HEK293 (cell line): ENCODE data around the gene CRIP1.

Experiments
- EGR2 ChIP-seq: fragments of 450-650 bp; formaldehyde crosslinking; IDR thresholded peaks from 2 replicates; pipeline ENCODE4 v1.5.1; 2016; ENCODE audit warnings: low read depth, missing biosample characterization, missing genetic modification characterization
- FEZF1 ChIP-seq: fragments of 450-650 bp; formaldehyde crosslinking; IDR thresholded peaks from 2 replicates; pipeline ENCODE4 v1.5.1; 2016; ENCODE audit warnings: missing biosample characterization, missing genetic modification characterization
- GLIS1 ChIP-seq: fragments of 450-650 bp; formaldehyde crosslinking; IDR thresholded peaks from 2 replicates; pipeline ENCODE4 v1.5.1; 2016; ENCODE audit warnings: missing biosample characterization, missing genetic modification characterization
- KLF1 ChIP-seq: fragments of 450-650 bp; formaldehyde crosslinking; IDR thresholded peaks from 2 replicates; pipeline ENCODE4 v1.5.1; 2016; ENCODE audit warnings: missing biosample characterization, missing genetic modification characterization
- MYNN ChIP-seq: fragments of 450-650 bp; formaldehyde crosslinking; IDR thresholded peaks from 2 replicates; pipeline ENCODE4 v1.5.1; 2016; ENCODE audit warnings: missing biosample characterization, missing genetic modification characterization, borderline replicate concordance
- REPIN1 ChIP-seq: fragments of 450-650 bp; formaldehyde crosslinking; IDR thresholded peaks from 2 replicates; pipeline ENCODE4 v1.5.1; 2017; ENCODE audit warnings: missing biosample characterization, missing genetic modification characterization, low read depth
- YY1 ChIP-seq: fragments of 450-650 bp; formaldehyde crosslinking; IDR thresholded peaks from 2 replicates; pipeline ENCODE4 v1.5.1; 2018; ENCODE audit warnings: missing biosample characterization, missing genetic modification characterization
- ZNF10 ChIP-seq: fragments of 450-650 bp; formaldehyde crosslinking; IDR thresholded peaks from 2 replicates; pipeline ENCODE4 v1.5.1; 2017; ENCODE audit warnings: missing biosample characterization, missing genetic modification characterization
- ZNF121 ChIP-seq: fragments of 450-650 bp; formaldehyde crosslinking; IDR thresholded peaks from 2 replicates; pipeline ENCODE4 v1.5.1; 2016; ENCODE audit warnings: missing biosample characterization, missing genetic modification characterization
- ZNF132 ChIP-seq: fragments of 450-650 bp; formaldehyde crosslinking; IDR thresholded peaks from 2 replicates; pipeline ENCODE4 v1.5.1; 2017; ENCODE audit warnings: missing biosample characterization, missing genetic modification characterization, borderline replicate concordance
- ZNF133 ChIP-seq: fragments of 450-650 bp; formaldehyde crosslinking; IDR thresholded peaks from 2 replicates; pipeline ENCODE4 v1.5.1; 2016; ENCODE audit warnings: missing biosample characterization, missing genetic modification characterization
- ZNF155 ChIP-seq: fragments of 450-650 bp; formaldehyde crosslinking; IDR thresholded peaks from 2 replicates; pipeline ENCODE4 v1.5.1; 2016; ENCODE audit warnings: missing biosample characterization, missing genetic modification characterization
- ZNF274 ChIP-seq, 2 experiments: fragments of 200-500 bp in 1 of 2; fragments of 450-650 bp in 1 of 2; sonication (Bioruptor generic) in 1 of 2; formaldehyde crosslinking in 1 of 2; IDR thresholded peaks; 2 replicates each; pipeline versions ENCODE4 v1.5.1 to v1.6.1; 2014 to 2016; ENCODE audit warnings: borderline replicate concordance in 1 of 2, inconsistent platforms in 1 of 2, low read length in 1 of 2, missing biosample characterization in 1 of 2, missing genetic modification characterization in 1 of 2
- ZNF302 ChIP-seq: fragments of 450-650 bp; formaldehyde crosslinking; IDR thresholded peaks from 2 replicates; pipeline ENCODE4 v1.5.1; 2016; ENCODE audit warnings: missing biosample characterization, missing genetic modification characterization, low read depth
- ZNF350 ChIP-seq: fragments of 450-650 bp; formaldehyde crosslinking; IDR thresholded peaks from 2 replicates; pipeline ENCODE4 v1.5.0; 2017; ENCODE audit warnings: missing biosample characterization, mild to moderate bottlenecking, missing genetic modification characterization
- ZNF394 ChIP-seq: fragments of 450-650 bp; formaldehyde crosslinking; IDR thresholded peaks from 2 replicates; pipeline ENCODE4 v1.5.1; 2016; ENCODE audit warnings: missing biosample characterization, missing genetic modification characterization, mild to moderate bottlenecking, moderate library complexity, borderline replicate concordance
- ZNF558 ChIP-seq: fragments of 450-650 bp; formaldehyde crosslinking; IDR thresholded peaks from 2 replicates; pipeline ENCODE4 v1.5.1; 2016; ENCODE audit warnings: missing biosample characterization, missing genetic modification characterization
- ZNF677 ChIP-seq: fragments of 450-650 bp; IDR thresholded peaks from 2 replicates; pipeline ENCODE4 v1.5.0; 2018; ENCODE audit warnings: missing biosample characterization, mild to moderate bottlenecking, missing genetic modification characterization, moderate library complexity
- ZNF747 ChIP-seq: fragments of 450-650 bp; formaldehyde crosslinking; IDR thresholded peaks from 2 replicates; pipeline ENCODE4 v1.5.1; 2016; ENCODE audit warnings: missing biosample characterization, missing genetic modification characterization
- ZNF776 ChIP-seq: fragments of 450-650 bp; formaldehyde crosslinking; IDR thresholded peaks from 2 replicates; pipeline ENCODE4 v1.5.0; 2017; ENCODE audit warnings: missing biosample characterization, missing genetic modification characterization, borderline replicate concordance
- ZNF777 ChIP-seq: fragments of 450-650 bp; formaldehyde crosslinking; IDR thresholded peaks from 2 replicates; pipeline ENCODE4 v1.5.1; 2017; ENCODE audit warnings: missing biosample characterization, missing genetic modification characterization, borderline replicate concordance
- ZNF837 ChIP-seq: fragments of 450-650 bp; formaldehyde crosslinking; IDR thresholded peaks from 2 replicates; pipeline ENCODE4 v1.5.1; 2016; ENCODE audit warnings: missing biosample characterization, missing genetic modification characterization
- TF ChIP-seq, protein P1 (sequence below): fragments of 450-650 bp; formaldehyde crosslinking; IDR thresholded peaks from 2 replicates; pipeline ENCODE4 v1.5.1; 2016; ENCODE audit warnings: missing biosample characterization, missing genetic modification characterization, low read depth
- TF ChIP-seq, protein P2 (sequence below): fragments of 450-650 bp; formaldehyde crosslinking; IDR thresholded peaks from 2 replicates; pipeline ENCODE4 v1.5.1; 2016; ENCODE audit warnings: missing biosample characterization, missing genetic modification characterization
- TF ChIP-seq, protein P3 (sequence below): fragments of 450-650 bp; formaldehyde crosslinking; IDR thresholded peaks from 2 replicates; pipeline ENCODE4 v1.5.1; 2017; ENCODE audit warnings: missing biosample characterization, missing genetic modification characterization
- TF ChIP-seq, protein P4 (sequence below): fragments of 450-650 bp; formaldehyde crosslinking; IDR thresholded peaks from 2 replicates; pipeline ENCODE4 v1.5.1; 2016; ENCODE audit warnings: missing biosample characterization, missing genetic modification characterization
- TF ChIP-seq, protein P5 (sequence below): fragments of 450-650 bp; formaldehyde crosslinking; IDR thresholded peaks from 2 replicates; pipeline ENCODE4 v1.5.1; 2016; ENCODE audit warnings: missing biosample characterization, missing genetic modification characterization
- TF ChIP-seq, protein P6 (sequence below): fragments of 450-650 bp; formaldehyde crosslinking; IDR thresholded peaks from 2 replicates; pipeline ENCODE4 v1.5.1; 2017; ENCODE audit warnings: missing biosample characterization, missing genetic modification characterization

The CRIP1 gene

DNA sequence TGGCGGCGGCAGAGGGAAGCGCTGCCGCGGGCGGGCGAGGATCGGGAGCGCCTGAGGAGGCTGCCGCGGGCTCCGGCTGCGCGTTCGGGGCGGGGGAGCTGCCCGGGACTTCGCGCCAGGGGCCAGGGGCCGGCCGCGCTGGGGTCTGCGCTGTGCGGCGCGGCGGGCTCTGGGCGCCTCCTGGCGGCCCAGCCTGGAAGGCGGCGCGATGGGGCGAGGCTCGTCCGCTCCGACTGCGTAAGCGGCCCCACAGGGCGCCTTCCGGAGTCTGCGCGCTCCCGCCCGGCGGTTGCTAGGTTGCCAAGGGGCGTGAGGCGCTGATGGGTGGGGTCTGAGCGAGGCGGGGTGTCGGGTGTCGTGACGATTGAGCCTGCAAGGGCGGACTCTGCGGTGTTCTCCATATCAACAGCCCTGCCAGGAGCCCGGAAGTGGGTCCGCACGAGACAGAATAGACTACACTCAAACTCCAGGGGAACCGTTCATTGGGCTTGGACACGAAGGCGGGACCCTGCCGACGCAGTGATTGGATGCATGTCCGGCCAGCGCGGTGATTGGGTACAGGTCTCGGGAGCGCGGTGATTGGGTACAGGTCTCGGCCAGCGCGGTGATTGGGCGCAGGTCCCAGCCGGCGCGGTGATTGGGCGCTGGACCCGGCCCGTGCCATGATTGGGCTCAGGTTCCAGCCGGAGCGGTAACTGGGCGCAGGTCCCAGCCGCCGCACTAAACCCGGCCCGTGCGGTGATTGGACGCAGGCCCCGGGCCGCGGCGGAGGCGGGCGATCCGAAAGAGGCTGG lies 4.1 kb downstream of the CRIP1 start, which contains the start of gene TEDC1 (continued):
- TF ChIP-seq KLF1 (tag by site-specific recombination), result peak; percentile 98
- TF ChIP-seq, protein P1, sequence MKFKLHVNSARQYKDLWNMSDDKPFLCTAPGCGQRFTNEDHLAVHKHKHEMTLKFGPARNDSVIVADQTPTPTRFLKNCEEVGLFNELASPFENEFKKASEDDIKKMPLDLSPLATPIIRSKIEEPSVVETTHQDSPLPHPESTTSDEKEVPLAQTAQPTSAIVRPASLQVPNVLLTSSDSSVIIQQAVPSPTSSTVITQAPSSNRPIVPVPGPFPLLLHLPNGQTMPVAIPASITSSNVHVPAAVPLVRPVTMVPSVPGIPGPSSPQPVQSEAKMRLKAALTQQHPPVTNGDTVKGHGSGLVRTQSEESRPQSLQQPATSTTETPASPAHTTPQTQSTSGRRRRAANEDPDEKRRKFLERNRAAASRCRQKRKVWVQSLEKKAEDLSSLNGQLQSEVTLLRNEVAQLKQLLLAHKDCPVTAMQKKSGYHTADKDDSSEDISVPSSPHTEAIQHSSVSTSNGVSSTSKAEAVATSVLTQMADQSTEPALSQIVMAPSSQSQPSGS (tag by site-specific recombination), result no peak
- no peak for TF ChIP-seq ZNF274 (IDR thresholded peaks at IDR 0.05; ENCODE audit: low read length)
- TF ChIP-seq ZNF274 (tag by site-specific recombination; IDR thresholded peaks at IDR 0.05; ENCODE audit: borderline replicate concordance), result no peak
- no peak for TF ChIP-seq ZNF777
- TF ChIP-seq ZNF677 (tag by site-specific recombination), result 0 out of 2 replicates have a peak, but pooled peaks have one; percentile 58
- no peak for TF ChIP-seq ZNF394
- TF ChIP-seq ZNF121 (tag by site-specific recombination), result no peak
- TF ChIP-seq, protein P2, sequence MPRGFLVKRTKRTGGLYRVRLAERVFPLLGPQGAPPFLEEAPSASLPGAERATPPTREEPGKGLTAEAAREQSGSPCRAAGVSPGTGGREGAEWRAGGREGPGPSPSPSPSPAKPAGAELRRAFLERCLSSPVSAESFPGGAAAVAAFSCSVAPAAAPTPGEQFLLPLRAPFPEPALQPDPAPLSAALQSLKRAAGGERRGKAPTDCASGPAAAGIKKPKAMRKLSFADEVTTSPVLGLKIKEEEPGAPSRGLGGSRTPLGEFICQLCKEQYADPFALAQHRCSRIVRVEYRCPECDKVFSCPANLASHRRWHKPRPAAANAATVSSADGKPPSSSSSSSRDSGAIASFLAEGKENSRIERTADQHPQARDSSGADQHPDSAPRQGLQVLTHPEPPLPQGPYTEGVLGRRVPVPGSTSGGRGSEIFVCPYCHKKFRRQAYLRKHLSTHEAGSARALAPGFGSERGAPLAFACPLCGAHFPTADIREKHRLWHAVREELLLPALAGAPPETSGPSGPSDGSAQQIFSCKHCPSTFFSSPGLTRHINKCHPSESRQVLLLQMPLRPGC (tag by site-specific recombination), result no peak
- TF ChIP-seq, protein P3, sequence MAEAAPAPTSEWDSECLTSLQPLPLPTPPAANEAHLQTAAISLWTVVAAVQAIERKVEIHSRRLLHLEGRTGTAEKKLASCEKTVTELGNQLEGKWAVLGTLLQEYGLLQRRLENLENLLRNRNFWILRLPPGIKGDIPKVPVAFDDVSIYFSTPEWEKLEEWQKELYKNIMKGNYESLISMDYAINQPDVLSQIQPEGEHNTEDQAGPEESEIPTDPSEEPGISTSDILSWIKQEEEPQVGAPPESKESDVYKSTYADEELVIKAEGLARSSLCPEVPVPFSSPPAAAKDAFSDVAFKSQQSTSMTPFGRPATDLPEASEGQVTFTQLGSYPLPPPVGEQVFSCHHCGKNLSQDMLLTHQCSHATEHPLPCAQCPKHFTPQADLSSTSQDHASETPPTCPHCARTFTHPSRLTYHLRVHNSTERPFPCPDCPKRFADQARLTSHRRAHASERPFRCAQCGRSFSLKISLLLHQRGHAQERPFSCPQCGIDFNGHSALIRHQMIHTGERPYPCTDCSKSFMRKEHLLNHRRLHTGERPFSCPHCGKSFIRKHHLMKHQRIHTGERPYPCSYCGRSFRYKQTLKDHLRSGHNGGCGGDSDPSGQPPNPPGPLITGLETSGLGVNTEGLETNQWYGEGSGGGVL (tag by site-specific recombination), result no peak
- no peak for TF ChIP-seq REPIN1
- no peak for TF ChIP-seq ZNF837
- no peak for TF ChIP-seq ZNF10
- TF ChIP-seq, protein P4, sequence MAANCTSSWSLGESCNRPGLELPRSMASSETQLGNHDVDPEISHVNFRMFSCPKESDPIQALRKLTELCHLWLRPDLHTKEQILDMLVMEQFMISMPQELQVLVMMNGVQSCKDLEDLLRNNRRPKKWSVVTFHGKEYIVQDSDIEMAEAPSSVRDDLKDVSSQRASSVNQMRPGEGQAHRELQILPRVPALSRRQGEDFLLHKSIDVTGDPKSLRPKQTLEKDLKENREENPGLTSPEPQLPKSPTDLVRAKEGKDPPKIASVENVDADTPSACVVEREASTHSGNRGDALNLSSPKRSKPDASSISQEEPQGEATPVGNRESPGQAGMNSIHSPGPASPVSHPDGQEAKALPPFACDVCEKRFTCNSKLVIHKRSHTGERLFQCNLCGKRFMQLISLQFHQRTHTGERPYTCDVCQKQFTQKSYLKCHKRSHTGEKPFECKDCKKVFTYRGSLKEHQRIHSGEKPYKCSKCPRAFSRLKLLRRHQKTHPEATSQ (tag by site-specific recombination), result no peak
- no peak for TF ChIP-seq ZNF155 (tag by site-specific recombination)
- TF ChIP-seq YY1 (tag by site-specific recombination), result no peak
- TF ChIP-seq ZNF302 (tag by site-specific recombination), result no peak
- no peak for TF ChIP-seq MYNN (tag by site-specific recombination)
- TF ChIP-seq ZNF350 (tag by site-specific recombination), result no peak
- no peak for TF ChIP-seq ZNF747
- TF ChIP-seq ZNF133 (tag by site-specific recombination), result no peak
- no peak for TF ChIP-seq EGR2
- no peak for TF ChIP-seq ZNF558 (tag by site-specific recombination)
- TF ChIP-seq, protein P5, sequence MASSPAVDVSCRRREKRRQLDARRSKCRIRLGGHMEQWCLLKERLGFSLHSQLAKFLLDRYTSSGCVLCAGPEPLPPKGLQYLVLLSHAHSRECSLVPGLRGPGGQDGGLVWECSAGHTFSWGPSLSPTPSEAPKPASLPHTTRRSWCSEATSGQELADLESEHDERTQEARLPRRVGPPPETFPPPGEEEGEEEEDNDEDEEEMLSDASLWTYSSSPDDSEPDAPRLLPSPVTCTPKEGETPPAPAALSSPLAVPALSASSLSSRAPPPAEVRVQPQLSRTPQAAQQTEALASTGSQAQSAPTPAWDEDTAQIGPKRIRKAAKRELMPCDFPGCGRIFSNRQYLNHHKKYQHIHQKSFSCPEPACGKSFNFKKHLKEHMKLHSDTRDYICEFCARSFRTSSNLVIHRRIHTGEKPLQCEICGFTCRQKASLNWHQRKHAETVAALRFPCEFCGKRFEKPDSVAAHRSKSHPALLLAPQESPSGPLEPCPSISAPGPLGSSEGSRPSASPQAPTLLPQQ (tag by site-specific recombination), result no peak; the same call in 1 of the 2 replicates
- no peak for TF ChIP-seq ZNF132
- TF ChIP-seq ZNF776 (tag by site-specific recombination), result no peak
- TF ChIP-seq GLIS1 (tag by site-specific recombination), result peak; percentile 95
- no peak for TF ChIP-seq FEZF1 (tag by site-specific recombination)
- TF ChIP-seq, protein P6, sequence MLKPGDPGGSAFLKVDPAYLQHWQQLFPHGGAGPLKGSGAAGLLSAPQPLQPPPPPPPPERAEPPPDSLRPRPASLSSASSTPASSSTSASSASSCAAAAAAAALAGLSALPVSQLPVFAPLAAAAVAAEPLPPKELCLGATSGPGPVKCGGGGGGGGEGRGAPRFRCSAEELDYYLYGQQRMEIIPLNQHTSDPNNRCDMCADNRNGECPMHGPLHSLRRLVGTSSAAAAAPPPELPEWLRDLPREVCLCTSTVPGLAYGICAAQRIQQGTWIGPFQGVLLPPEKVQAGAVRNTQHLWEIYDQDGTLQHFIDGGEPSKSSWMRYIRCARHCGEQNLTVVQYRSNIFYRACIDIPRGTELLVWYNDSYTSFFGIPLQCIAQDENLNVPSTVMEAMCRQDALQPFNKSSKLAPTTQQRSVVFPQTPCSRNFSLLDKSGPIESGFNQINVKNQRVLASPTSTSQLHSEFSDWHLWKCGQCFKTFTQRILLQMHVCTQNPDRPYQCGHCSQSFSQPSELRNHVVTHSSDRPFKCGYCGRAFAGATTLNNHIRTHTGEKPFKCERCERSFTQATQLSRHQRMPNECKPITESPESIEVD (tag by site-specific recombination), result no peak
